RWPE2 (cell line): ENCODE data around the gene GPR162.

Experiments used
- ATAC-seq: fragments of 200-7000 bp; cut with Tn5 transposase; 3 replicates; pipeline ENCODE4 v1.9.1; 2021; ENCODE audit warnings: low read depth
- DNase-seq: peaks from one replicate; pipeline ENCODE4 v3.0.0-alpha.2; 2020; ENCODE audit warnings: low spot score
- H3K27ac ChIP-seq: fragments of 450-650 bp; 2 replicates; pipeline ENCODE4 v1.5.1; 2017; ENCODE audit warnings: mild to moderate bottlenecking; ENCODE audit not compliant: poor library complexity, severe bottlenecking
- H3K27me3 ChIP-seq: fragments of 250-450 bp; sonication (Bioruptor Pico); 2 replicates; pipeline ENCODE4 v1.5.1; 2021; ENCODE audit warnings: mild to moderate bottlenecking, moderate library complexity; ENCODE audit not compliant: insufficient read depth, poor library complexity, severe bottlenecking
- H3K36me3 ChIP-seq: fragments of 250-450 bp; sonication (Bioruptor Pico); 2 replicates; pipeline ENCODE4 v1.5.1; 2020; ENCODE audit warnings: low read depth, mild to moderate bottlenecking, moderate library complexity
- H3K4me1 ChIP-seq: fragments of 250-450 bp; sonication (Bioruptor Pico); 2 replicates; pipeline ENCODE4 v1.5.1; 2021; ENCODE audit warnings: mild to moderate bottlenecking, moderate library complexity; ENCODE audit not compliant: insufficient read depth, poor library complexity, severe bottlenecking
- H3K4me3 ChIP-seq: fragments of 250-450 bp; sonication (Bioruptor Pico); 2 replicates; pipeline ENCODE4 v1.5.1; 2021; ENCODE audit warnings: mild to moderate bottlenecking, moderate library complexity; ENCODE audit not compliant: severe bottlenecking
- H3K9me3 ChIP-seq: fragments of 250-450 bp; sonication (Bioruptor Pico); 2 replicates; pipeline ENCODE4 v1.5.1; 2021; ENCODE audit warnings: mild to moderate bottlenecking, moderate library complexity; ENCODE audit not compliant: severe bottlenecking
- CTCF ChIP-seq: fragments of 450-650 bp; IDR thresholded peaks from one replicate; pipeline ENCODE4 v1.5.1; 2017; ENCODE audit warnings: mild to moderate bottlenecking, moderate library complexity; ENCODE audit not compliant: poor library complexity, severe bottlenecking

The GPR162 gene

GRCh38 chr12:6792522-6793201 is 29.0 kb upstream of the GPR162 start:
- DNase-seq (no peak), ATAC-seq (peak; percentile 44)
- Histone ChIP-seq H3K27ac (no peak overlapping the region), H3K9me3 (no peaks in the 10 kb centered on the region), H3K4me1 (no peaks in the 10 kb centered on the region), H3K4me3 (no peak overlapping the region), H3K36me3 (no peaks in the 10 kb centered on the region), H3K27me3 (no peaks in the 10 kb centered on the region)
- TF ChIP-seq CTCF = no peak

- no peaks in the 10 kb centered on the region for H3K9me3 ChIP-seq
- TF ChIP-seq CTCF = no peak
- no peak overlapping the region for H3K27ac ChIP-seq
- DNase-seq (no peak), ATAC-seq (no peak)
- H3K4me1 ChIP-seq = no peaks in the 10 kb centered on the region
- no peaks in the 10 kb centered on the region for H3K36me3 ChIP-seq
- H3K27me3 ChIP-seq = no peaks in the 10 kb centered on the region
- no peak overlapping the region for H3K4me3 ChIP-seq
These were observed 26.5 kb upstream of the GPR162 start for GRCh38 chr12:6795088-6795487.

GRCh38 chr12:6796576-6796975 is 25.0 kb upstream of the GPR162 start:
- Histone ChIP-seq H3K4me1 (no peaks in the 10 kb centered on the region), H3K27me3 (no peaks in the 10 kb centered on the region), H3K27ac (no peak overlapping the region), H3K9me3 (no peaks in the 10 kb centered on the region), H3K4me3 (no peak overlapping the region), H3K36me3 (no peaks in the 10 kb centered on the region)
- no peak for DNase-seq
- no peak for TF ChIP-seq CTCF
- no peak for ATAC-seq

- Histone ChIP-seq H3K4me3 (no peak overlapping the region), H3K4me1 (no peaks in the 10 kb centered on the region), H3K27me3 (no peaks in the 10 kb centered on the region), H3K27ac (no peak overlapping the region), H3K9me3 (no peaks in the 10 kb centered on the region), H3K36me3 (no peaks in the 10 kb centered on the region)
- no peak for TF ChIP-seq CTCF
- no peak for ATAC-seq
- DNase-seq = no peak
These were observed 22.5 kb upstream of the GPR162 start for GRCh38 chr12:6799147-6799546.

GRCh38 chr12:6807170-6807569 is 14.5 kb upstream of the GPR162 start:
- Histone ChIP-seq H3K36me3 (no peaks in the 10 kb centered on the region), H3K27ac (no peak overlapping the region), H3K9me3 (no peaks in the 10 kb centered on the region), H3K4me3 (no peak overlapping the region), H3K27me3 (no peaks in the 10 kb centered on the region), H3K4me1 (no peaks in the 10 kb centered on the region)
- no peak for DNase-seq
- ATAC-seq = peak; percentile 51; the same call in 1 of the 3 replicates
- no peak for TF ChIP-seq CTCF
